Stimulated activated CD8-positive, alpha-beta memory T cell treated with anti-CD3 and anti-CD28 coated beads, Interleukin-4, amount 100 ng/mL, for 24 hours (primary cell): ENCODE data around the gene PGBD5.

ENCODE experiments used
- DNase-seq: peaks from one replicate; pipeline ENCODE4 v3.0.0-alpha.2; 2020; ENCODE audit warnings: low read depth

Gene PGBD5

DNA sequence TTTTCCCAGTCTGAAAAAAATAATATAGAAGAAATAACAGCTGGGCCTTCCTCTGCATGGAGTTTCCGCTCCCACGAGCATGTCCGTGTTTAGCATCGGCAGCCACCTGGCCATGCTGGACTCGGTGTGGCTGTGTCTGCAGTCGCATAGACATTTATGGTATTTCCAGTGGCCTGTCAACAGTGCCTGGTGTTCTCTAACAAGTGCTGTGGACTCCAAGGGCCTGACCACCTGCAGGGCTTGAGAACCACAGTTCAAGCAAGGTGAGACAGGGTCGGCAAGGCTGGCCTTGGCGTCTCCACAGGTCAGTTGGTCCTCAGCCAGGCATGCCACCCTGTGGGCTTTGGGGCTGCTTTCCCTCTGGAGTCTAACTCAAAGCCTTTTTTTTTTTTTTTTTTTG, 124.8 kb downstream of the PGBD5 start:
- DNase-seq: no peak

GRCh38 chr1:230300322-230301301, 125.5 kb downstream of the PGBD5 start:
- DNase-seq: no peak

- DNase-seq: no peak
These were observed 126.7 kb downstream of the PGBD5 start for GRCh38 chr1:230299191-230300006.

DNA sequence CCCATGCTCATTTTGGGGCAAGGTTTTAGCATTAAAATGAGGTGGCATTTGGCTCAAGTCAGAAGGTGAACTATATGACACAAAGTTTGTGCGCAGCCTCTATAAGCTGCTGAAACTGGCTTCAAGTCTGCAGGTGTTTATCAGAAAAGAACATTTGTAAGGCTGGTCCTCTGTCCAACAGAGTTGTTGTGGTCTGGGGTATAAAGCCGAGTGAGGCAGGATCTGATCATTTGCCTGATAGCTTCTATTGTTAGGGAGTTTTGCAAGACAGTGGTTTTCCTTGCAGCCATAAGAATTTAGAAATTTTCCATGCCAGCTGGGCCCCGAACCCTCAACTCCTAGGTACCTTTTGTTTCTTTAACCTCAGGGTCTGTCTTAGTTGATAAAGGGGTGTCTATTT, 130.8 kb downstream of the PGBD5 start:
- no peak for DNase-seq

DNA sequence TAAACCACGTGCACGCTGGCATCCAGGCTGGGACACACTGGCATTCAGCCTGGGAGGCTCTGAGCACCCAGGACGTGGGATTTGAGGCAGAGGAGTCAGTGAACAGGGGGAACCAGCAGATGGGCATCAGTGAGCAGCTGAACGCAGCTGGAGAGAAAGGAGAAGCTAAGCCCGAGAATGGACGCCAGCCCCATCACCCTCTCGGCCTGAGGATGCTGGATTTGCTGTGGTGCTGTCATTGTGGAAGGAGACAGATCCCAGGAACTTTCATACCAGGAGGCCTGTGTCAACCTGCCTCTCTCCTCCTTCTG, 132.8 kb downstream of the PGBD5 start:
- no peak for DNase-seq

GRCh38 chr1:230292689-230293389, 133.3 kb downstream of the PGBD5 start:
- DNase-seq: no peak

DNA sequence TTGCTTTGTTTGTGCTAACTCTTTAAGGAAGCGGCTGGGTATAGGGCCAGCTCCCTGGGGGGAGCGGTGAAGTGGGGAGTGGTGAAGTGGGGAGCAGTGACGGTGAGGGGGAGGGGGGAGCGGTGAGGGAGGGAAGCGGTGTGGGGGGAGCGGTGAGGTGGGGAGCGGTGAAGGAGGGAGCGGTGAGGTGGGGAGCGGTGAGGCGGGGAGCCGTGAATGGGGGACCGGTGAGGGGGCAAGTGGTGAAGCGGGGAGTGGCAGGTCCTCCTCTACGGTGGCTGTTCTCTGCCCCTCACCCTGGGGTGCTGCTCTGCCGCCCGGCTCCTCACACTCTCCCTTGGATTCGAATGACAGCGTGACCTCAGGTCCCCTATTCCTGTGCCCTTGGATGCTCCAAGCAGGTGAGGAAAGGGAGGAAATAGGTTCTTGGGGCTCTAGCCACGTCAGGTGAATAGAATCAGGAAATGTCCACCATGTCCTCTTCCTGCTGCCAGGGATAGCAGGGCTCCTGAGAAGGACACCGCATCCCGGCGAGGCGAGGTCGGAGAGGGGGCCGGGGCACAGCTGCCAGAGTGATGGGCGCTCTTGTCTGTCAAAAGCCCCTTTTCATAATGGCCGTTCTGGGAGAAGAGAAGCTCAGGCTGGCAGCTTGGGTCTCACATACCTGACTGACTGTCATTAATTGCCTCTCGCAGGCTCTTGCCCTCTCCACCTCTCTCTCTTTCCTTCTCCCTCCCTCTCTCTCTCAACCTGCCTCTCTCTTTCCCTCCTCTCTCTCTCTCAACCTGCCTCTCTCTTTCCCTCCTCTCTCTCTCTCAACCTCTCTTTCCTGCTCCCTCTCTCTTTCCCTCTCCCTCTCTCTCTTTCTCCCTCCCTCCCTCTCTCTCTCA, 134.2 kb downstream of the PGBD5 start:
- DNase-seq: no peak

DNA sequence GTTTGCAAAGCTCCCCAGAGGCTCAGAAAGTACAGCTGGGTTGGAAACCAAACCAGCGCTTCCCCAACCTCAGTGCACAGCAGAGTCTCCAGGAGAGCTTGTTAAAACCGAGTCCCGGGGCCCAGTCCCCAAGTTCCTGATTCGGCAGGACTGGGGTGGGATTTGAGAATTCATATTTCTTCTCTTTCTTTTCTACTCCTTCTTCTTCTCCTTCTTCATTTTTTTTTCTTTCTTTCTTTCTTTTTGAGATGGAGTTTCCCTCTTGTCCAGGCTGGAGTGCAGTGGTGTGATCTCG, 136.8 kb downstream of the PGBD5 start:
- no peak for DNase-seq

- no peak for DNase-seq
These were observed 137.3 kb downstream of the PGBD5 start for GRCh38 chr1:230288641-230289349.

- no peak for DNase-seq
These were observed 138.3 kb downstream of the PGBD5 start for GRCh38 chr1:230287674-230288315.

- DNase-seq: no peak
These were observed 139.3 kb downstream of the PGBD5 start for GRCh38 chr1:230286890-230287269.

DNA sequence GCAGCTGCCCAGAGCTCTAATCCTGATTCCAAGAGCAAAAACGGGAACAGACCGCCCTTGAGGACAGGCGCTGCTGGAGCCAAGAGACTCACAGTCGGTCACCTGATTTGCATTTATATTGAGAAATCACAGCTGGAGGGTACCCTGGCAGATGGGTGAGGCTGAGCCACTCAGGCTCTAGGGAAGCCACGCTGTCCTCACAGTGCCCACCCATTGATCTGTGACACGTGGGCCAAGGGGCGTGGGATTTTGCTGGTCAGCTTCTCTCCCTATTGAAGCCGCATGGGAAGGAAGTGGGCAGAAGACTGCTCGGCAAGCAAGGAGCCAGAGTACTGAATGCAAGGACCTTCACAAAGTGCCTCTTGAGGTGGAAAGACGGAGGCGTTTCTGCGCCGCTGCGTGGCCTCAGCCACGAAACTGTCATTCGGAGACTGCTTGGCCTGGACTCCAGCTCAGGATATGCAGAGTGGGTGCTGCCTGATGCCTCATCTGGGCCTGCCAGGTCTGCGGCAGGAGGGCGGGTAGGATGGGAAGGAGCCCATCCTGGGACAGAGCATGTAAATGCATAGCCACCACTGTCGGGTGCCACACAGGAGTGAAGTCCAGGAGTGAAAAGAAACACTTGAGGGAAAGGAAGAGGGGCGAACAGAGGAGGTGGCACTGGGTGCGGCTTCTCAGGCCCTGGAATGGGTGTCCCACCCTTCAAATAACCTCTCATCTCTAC, 139.8 kb downstream of the PGBD5 start:
- DNase-seq: no peak

- no peak for DNase-seq
These were observed 140.8 kb downstream of the PGBD5 start for GRCh38 chr1:230285351-230285750.

- no peak for DNase-seq
These were observed 141.2 kb downstream of the PGBD5 start for GRCh38 chr1:230284891-230285290.

DNA sequence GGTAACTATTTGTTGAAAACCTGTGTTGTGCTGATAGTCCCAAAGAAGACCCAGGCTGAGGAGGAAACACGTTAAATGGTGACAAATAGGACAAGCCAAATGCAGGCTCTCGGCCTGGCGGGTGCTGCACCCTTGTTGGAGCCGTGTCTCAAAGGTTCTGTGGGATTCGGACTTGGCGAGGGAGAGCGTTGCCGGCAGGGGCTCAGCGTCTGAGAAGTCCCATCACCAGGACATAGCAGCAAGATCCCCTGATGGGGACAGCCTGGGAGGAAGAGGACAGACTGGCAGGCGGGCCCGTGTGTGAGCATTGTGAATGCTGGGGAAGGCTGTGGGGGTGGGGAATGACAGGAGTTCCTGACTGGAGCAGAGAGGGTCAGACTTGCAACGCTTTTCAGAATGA, 142.5 kb downstream of the PGBD5 start:
- no peak for DNase-seq

GRCh38 chr1:230282157-230282556, 144.0 kb downstream of the PGBD5 start:
- DNase-seq: no peak

GRCh38 chr1:230281556-230281955, 144.6 kb downstream of the PGBD5 start:
- no peak for DNase-seq

DNA sequence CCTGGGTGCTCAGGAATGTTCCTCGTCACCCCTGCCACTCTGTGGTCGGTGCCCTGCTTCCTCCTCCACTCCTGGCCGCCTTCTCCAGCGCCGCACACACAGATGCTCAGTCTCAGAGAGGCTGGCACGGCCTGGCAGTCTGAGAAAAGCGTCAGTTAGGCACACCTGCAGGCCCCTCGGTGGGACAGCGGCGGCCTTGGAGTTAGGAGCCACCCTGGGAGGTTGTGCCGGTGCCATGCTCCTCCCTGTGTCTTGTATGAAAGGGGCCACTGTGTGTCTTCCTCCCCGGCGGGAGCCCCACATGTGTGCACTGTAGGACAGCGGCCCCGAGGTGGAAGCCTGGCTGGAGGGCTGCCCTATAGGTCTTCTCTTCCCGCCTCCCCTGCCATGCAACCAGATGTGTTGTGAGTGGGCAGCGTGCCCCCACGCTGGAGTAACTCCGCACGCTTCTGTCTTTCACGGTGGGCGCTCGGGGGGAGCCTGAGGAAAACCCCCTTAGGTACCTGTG, 145.2 kb downstream of the PGBD5 start:
- DNase-seq: no peak

DNA sequence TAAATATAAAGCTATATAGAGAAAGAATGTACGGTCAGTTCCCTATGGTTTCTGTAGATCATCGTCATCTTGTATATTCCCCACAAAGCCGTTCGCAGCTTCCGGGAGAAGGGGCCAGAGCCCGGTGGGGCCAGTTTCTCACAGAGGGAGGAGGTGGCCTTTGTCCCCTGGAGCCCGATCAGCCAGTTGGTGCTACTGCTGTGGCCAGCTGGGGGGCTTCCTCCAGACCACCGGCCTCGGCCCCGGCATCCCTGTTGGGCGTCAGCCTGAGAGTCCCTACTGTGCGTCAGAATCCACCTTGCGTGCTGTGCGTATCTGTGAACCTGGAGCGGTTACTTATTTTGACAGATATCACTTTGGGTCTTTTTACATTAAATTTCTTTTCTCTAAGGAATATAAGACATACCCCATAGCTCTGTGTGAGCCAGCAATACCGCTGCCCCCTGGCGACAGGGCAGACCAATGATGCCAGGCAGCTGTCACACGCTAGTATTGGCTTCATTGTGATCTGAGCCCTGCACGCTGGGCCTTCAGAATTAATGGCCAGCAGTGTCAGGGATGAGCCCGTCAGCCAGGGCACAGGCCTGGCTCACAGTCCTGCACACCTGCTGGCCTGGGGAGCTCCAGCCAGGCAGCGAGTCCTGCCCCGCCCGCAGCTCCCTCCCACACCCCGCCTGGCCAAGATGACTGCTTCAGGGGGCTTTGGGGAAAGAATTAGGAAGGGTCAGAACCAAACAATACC, 145.9 kb downstream of the PGBD5 start:
- no peak for DNase-seq
